ENCODE data around the gene C1orf167. TPM values are rescaled to one million over a fixed set of nuclear protein-coding genes. Genes with fewer than 3 reads are reported as not detected.

C1orf167 gene
- total RNA-seq, 1 donor from 2014 or later = not detected

DNA sequence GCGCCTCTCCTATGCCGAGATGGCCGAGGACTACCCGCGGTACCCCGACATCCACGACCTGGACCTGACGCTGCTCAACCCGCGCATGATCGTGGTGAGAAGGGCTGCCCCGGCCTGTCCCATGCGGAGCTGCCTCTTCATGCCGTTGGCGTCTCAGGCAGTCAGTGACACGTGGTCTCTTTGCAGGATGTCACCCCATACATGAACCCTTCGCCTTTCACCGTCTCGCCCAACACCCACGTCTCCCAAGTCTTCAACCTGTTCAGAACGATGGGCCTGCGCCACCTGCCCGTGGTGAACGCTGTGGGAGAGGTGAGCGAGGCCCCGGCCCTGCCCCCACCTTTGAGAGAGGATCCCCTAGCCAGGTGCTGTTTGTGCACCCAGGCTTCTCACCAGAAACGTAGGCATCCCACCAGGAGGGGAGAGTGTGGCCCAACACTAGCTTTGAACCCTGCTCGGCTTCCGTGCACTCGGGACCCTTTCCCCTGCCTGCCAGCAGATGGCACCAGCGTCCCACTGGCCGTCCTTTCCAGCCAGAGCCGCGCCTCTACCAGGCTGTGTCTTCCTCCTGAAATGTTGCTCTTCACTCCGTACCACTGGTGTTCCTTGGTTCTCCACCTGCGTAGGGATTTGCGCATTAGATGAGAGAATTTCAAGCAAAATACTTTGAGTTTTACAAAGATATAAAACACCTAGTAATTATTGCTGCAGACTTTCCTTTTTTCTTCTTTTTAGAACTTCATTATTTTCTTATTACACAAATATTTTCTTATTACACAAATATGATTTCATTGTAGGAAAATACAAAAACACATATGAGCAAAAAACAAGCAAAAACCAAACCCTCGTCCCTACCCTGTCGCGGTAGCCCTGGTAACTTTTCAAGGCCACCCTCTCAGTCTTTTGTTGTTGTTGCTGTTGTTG is 76.6 kb downstream of the C1orf167 start:
- peaks cover 37% of the 10 kb centered on the region for H3K36me3 ChIP-seq (ENCODE audit: control insufficient read depth, insufficient read depth, low read length)
- DNase-seq (ENCODE audit: low read depth) (peak; percentile 29), FAIRE-seq (no peak)

More for the DNA sequence above, 76.6 kb downstream of the C1orf167 start:
- Histone ChIP-seq H3K27me3 (ENCODE audit: control insufficient read depth, insufficient read depth, low read length) (no peaks in the 10 kb centered on the region), H3K4me3 (ENCODE audit: low read depth, low read length) (no peak overlapping the region)
- TF ChIP-seq, protein P1, sequence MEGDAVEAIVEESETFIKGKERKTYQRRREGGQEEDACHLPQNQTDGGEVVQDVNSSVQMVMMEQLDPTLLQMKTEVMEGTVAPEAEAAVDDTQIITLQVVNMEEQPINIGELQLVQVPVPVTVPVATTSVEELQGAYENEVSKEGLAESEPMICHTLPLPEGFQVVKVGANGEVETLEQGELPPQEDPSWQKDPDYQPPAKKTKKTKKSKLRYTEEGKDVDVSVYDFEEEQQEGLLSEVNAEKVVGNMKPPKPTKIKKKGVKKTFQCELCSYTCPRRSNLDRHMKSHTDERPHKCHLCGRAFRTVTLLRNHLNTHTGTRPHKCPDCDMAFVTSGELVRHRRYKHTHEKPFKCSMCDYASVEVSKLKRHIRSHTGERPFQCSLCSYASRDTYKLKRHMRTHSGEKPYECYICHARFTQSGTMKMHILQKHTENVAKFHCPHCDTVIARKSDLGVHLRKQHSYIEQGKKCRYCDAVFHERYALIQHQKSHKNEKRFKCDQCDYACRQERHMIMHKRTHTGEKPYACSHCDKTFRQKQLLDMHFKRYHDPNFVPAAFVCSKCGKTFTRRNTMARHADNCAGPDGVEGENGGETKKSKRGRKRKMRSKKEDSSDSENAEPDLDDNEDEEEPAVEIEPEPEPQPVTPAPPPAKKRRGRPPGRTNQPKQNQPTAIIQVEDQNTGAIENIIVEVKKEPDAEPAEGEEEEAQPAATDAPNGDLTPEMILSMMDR (IDR thresholded peaks at IDR 0.05; ENCODE audit: insufficient read depth, low read length, severe bottlenecking) = peak; percentile 100

Other genes starting within 250 kb of the C1orf167 start
- gene FBXO2, start 107.8 kb upstream of the C1orf167 start, total RNA-seq = 49.5 and 75.7 TPM in 2 replicates
- gene FBXO44, start 107.3 kb upstream of the C1orf167 start, total RNA-seq = 9.0 and 14.7 TPM in 2 replicates
- 13.2 and 14.2 TPM in 2 replicates for gene FBXO6, start 98.0 kb upstream of the C1orf167 start, total RNA-seq
- gene MAD2L2, start 81.0 kb upstream of the C1orf167 start, total RNA-seq = 41.6 and 44.5 TPM in 2 replicates
- not detected in 2 replicates for gene DRAXIN, start 70.5 kb upstream of the C1orf167 start, total RNA-seq
- gene AGTRAP, start 26.1 kb upstream of the C1orf167 start, total RNA-seq = 48.4 and 55.3 TPM in 2 replicates
- gene MTHFR, start 43.8 kb downstream of the C1orf167 start, total RNA-seq = 16.3 and 21.6 TPM in 2 replicates
- gene CLCN6, start 44.0 kb downstream of the C1orf167 start, total RNA-seq = 4.5 and 6.6 TPM in 2 replicates
- gene NPPA, start 85.6 kb downstream of the C1orf167 start, total RNA-seq = not detected in 2 replicates
- not detected in 2 replicates for gene NPPB, start 96.8 kb downstream of the C1orf167 start, total RNA-seq
- gene KIAA2013, start 164.2 kb downstream of the C1orf167 start, total RNA-seq = 32.9 and 45.6 TPM in 2 replicates
- gene PLOD1, start 172.5 kb downstream of the C1orf167 start, total RNA-seq = 54.8 and 65.3 TPM in 2 replicates
- gene MFN2, start 218.3 kb downstream of the C1orf167 start, total RNA-seq = 75.3 and 83.0 TPM in 2 replicates

Data from bronchial epithelial cell (primary cell).